Testis (tissue), 3 donors: ENCODE measurements around the gene ARL15. TPM values are rescaled to one million over a fixed set of nuclear protein-coding genes. Genes with fewer than 3 reads are reported as not detected.
A peak's percentile ranks its signal among the peaks of the same experiment; 100 is the strongest.

ENCODE experiments used
- DNase-seq: peaks from one replicate; pipeline ENCODE4 v3.0.0-alpha.2; 2019
- H3K27ac ChIP-seq, 2 donors: fragments of 200-600 bp; sonication (generic); one replicate each; pipeline ENCODE4 v1.5.1; 2019
- H3K27me3 ChIP-seq: fragments of 200-600 bp; sonication (generic); one replicate; pipeline ENCODE4 v1.5.1; 2019
- H3K36me3 ChIP-seq: fragments of 200-600 bp; sonication (generic); one replicate; pipeline ENCODE4 v1.5.1; 2017; ENCODE audit warnings: low read depth; ENCODE audit errors: missing control alignments
- H3K4me1 ChIP-seq: fragments of 200-600 bp; sonication (generic); one replicate; pipeline ENCODE4 v1.5.1; 2019
- H3K4me3 ChIP-seq, 2 donors: fragments of 200-600 bp; sonication (generic); one replicate each; pipeline ENCODE4 v1.5.1; 2017 to 2019
- H3K9me3 ChIP-seq: fragments of 200-600 bp; sonication (generic); one replicate; pipeline ENCODE4 v1.5.1; 2017
- CTCF ChIP-seq, 3 experiments: fragments of 450-650 bp in 2 of 3; fragments of 200-600 bp in 1 of 3; sonication (generic) in 1 of 3; IDR thresholded peaks; one replicate each; pipeline ENCODE4 v1.5.1; 2016 to 2019; ENCODE audit warnings: antibody characterized with exemption in 3 of 3, mild to moderate bottlenecking in 2 of 3, moderate library complexity in 1 of 3
- POLR2A ChIP-seq: fragments of 450-650 bp; IDR thresholded peaks from one replicate; pipeline ENCODE4 v1.6.1; 2017; ENCODE audit warnings: antibody characterized with exemption, mild to moderate bottlenecking, moderate library complexity
- WGBS, 2 donors: methylation state at CpG; one replicate each; pipeline ENCODE4 v1.1.5; 2018; 5-methylcytosine and 5-hydroxymethylcytosine counted together
- intact Hi-C: fragments of 100-400 bp; cut with DNase I; formaldehyde crosslinking; loops from one replicate; pipeline ENCODE4 v1.15.1; 2023; ENCODE audit warnings: low total_unique reads
- polyA plus RNA-seq: library from polyadenylated mRNA; stranded (reverse); fragments of 350-450 nt; fragmentation: Illumina TruSeq; extraction: RNeasy Lipid Tissue Mini Kit (QIAGEN cat#74804); gene quantifications from one replicate; pipeline ENCODE4 v1.2.3, GENCODE V29; 2014; ENCODE audit warnings: low read depth, low replicate concordance; ENCODE audit not compliant: insufficient read depth
- total RNA-seq, 2 donors: library from RNA; depleted of rRNA; stranded (reverse); fragments of >200 nt; gene quantifications; one replicate each; pipeline ENCODE4 v1.2.3, GENCODE V29; 2016

The ARL15 gene
- total and polyA plus RNA-seq, 3 donors from 2014 or later, result 36.6 to 88.6 (median 75.2) TPM

GRCh38 chr5:54315736-54316528, 5.6 kb upstream of the ARL15 start:
- intact Hi-C loops, result no loop called here
- H3K4me1 ChIP-seq, result peaks cover 5% of the 10 kb centered on the region
- H3K9me3 ChIP-seq, result no peaks in the 10 kb centered on the region
- WGBS, 2 donors, result 87 to 88% methylated on average over 5 of the region's 5 CpGs
- no peak overlapping the region for H3K27ac ChIP-seq
- no peaks in the 10 kb centered on the region for H3K36me3 ChIP-seq
- TF ChIP-seq POLR2A, result no peak
- TF ChIP-seq CTCF (IDR thresholded peaks at IDR 0.05), result no peak
- no peak for DNase-seq
- H3K4me3 ChIP-seq, result no peak overlapping the region
- H3K27me3 ChIP-seq, result no peaks in the 10 kb centered on the region

- no peak for DNase-seq
- Histone ChIP-seq H3K9me3 (no peaks in the 10 kb centered on the region), H3K4me3 (no peak overlapping the region), H3K36me3 (no peaks in the 10 kb centered on the region), H3K27ac (no peak overlapping the region), H3K27me3 (no peaks in the 10 kb centered on the region), H3K4me1 (peaks cover 5% of the 10 kb centered on the region)
- TF ChIP-seq POLR2A (no peak), CTCF (IDR thresholded peaks at IDR 0.05) (no peak)
- intact Hi-C loops, result no loop called here
- 84 to 86% methylated on average over 7 of the region's 7 CpGs for WGBS, 2 donors
These were observed 3.2 kb upstream of the ARL15 start for GRCh38 chr5:54313311-54314270.

DNA sequence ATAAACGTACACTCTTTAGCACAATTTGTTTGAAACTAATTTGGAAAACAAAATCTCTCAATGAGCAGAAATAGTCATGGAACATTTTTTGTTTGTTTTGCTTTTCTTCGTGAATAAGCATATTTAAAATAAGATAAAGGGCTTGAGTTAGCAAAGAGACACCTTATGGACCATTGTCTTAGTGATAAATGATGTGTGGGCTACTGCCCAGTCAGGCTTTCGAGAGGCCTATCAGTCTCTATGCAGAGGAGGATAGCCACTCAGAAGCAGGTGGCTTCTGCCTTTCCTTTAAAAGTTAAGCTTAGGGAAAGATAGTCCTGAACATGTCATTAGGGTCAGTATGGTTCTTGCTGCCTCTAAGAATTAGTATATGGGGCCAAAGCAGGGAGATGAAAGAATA, 2.1 kb upstream of the ARL15 start:
- TF ChIP-seq POLR2A (no peak), CTCF (IDR thresholded peaks at IDR 0.05) (no peak)
- Histone ChIP-seq H3K27me3 (no peaks in the 10 kb centered on the region), H3K4me3 (no peak overlapping the region), H3K36me3 (no peaks in the 10 kb centered on the region), H3K4me1 (peaks cover 5% of the 10 kb centered on the region), H3K9me3 (no peaks in the 10 kb centered on the region), H3K27ac (no peak overlapping the region)
- intact Hi-C loops, result no loop called here
- WGBS, 2 donors, result 58% methylated on average over 3 of the region's 3 CpGs
- DNase-seq, result no peak

DNA sequence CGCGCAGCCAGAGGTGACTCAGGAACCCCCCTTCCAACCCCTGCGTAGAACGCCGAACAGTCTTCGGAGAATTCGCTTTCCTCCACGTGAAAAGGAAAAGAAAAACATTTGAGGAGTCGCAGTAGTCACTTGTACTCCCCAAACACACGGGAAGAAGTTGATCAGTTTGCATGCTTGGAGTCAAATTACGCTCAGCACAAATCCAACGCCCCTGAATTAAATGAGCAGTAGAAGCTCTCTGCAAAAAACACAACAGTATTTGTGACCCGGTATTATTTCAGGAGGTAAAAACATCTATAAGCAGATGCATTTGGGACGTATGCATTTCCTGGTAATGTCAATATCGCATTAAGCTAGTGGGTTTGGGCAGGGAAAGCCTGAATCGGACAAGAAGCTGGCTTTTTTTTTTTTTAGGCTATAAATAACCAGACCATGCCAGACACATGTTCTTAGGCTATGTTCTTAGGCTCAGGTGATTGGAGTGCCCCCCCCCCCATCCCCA, 854 bp upstream of the ARL15 start:
- whole genome bisulfite sequencing, 2 donors, result 0 to 1% methylated on average over 16 of the region's 16 CpGs
- Histone ChIP-seq H3K4me3 (peak overlapping the region; percentile 94 to 98), H3K27ac (peak overlapping the region; percentile 69 to 80), H3K36me3 (no peaks in the 10 kb centered on the region), H3K4me1 (peaks cover 5% of the 10 kb centered on the region), H3K27me3 (no peaks in the 10 kb centered on the region), H3K9me3 (no peaks in the 10 kb centered on the region)
- DNase-seq, result no peak
- intact Hi-C loops, result no loop called here
- TF ChIP-seq CTCF (IDR thresholded peaks at IDR 0.05), result no peak
- no peak for TF ChIP-seq POLR2A
